ENCODE results near the gene CAPZB.

The CAPZB gene

DNA sequence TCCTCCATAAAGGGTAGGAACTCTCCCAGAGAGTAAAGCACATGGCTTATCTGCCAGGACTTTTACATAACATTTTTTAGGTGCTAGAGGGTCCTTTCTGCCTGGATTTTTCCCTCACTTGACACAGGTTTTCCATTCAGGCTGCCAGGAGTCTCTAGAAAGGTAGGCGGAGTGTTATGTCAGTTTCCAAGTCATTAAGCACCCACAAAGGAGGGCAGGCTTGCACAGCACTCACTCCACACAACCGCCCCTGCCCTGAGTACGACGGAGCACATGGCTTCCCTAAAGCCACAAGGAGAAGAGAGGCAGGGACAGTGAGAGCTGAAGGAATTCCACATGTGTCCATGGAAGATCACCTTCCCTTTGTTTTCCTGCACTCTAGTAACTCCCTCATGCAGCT, 55.7 kb downstream of the CAPZB start:
- DNase-seq (ENCODE audit: low read depth): no peak

DNA sequence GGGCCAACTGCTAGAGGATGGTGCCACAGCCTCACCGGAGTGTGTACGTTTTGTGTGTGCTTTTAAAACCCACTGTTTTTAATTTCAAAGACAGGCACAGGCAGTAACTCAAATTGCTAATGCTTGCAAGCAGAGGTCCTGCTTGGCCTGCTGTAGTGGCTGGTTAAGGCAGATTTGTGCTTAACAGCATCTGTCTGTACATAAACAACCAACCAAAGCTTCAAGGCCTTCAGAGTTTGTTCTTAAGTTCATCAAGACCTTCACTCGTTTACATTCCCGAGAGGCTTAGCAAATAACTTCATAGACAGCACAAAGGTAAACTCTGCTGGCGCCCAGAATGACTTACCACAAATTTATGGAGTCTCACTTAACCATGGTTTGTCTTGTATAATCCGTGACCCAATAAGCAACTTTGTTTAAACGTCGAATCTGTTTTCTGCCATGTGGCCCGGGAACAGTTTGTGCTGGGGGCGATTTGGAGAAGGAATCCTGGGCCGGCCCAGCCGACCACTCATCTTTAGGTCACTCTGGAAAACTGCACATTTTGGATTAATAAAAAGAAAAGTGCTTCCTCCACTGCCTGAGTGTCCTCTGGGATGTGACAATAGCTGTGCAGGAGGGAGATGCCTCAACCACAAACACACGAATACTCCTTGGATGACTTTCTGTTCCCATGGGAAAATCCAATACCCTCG, 58.1 kb downstream of the CAPZB start:
- peak; percentile 72 for DNase-seq (ENCODE audit: low read depth)

DNA sequence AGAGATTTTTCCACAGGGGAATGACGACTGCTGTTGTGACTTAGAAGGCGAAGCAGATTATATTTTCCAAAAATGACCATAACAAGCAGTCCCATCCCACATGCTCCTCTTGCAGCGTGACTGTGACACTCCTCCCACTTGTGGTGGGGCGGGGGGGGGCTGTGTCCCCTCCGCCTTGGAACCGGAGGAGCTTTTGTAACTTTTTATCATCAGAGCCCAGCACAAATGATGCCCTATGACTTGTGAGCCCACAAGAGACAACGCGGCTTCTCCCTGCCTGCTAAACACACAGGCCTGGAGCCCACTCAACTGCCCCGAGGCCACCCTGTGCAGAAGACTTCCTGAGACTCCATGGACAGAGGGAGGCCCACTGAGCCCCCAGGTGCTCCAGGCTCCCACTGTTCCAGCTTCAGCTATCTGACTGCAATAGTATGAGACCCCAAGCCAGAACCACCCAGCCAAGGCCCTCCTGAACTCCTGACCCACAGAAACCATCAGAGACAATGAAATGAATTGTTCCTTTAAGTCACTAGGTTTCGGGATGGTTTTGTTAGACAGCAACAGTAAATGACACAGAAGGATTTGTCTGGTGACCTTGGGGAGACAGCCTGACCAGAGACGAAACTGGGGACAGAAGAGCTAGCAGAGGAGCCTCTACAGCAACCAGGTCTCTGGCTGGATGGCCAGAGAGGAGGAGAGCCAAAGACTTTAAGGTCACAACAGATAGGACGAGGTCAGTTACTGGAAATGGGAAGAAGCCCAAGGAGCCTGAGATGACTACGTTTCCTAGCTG, 58.8 kb downstream of the CAPZB start:
- no peak for DNase-seq (ENCODE audit: low read depth)

DNA sequence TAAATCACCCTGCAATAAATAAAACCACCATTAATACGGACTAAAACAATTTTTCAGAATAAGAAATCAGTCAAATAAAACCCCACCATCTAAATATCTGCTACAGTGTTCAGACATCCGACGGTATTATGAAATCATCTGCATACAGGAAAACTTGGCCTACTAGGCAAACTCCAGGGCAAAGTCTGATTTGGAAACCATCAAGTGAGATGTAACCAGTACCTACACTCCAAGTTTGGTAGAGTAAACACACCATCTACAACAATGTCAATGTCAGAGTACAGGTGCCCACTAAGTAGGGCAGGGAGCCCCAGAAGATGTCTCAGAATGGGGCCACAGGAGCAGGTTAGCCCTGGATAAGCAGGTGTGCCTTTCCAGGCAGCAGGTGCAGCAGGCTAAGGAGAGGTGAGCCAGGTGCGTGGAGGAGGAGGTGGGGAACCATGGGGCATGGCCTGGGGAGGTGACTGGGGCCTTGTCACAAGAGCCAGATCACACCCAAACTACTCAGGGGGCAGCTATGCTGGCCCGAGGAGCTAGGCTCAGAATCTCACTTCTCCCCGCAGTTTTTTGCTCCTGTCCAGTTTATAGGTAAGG, 59.6 kb downstream of the CAPZB start:
- DNase-seq (ENCODE audit: low read depth): no peak

DNA sequence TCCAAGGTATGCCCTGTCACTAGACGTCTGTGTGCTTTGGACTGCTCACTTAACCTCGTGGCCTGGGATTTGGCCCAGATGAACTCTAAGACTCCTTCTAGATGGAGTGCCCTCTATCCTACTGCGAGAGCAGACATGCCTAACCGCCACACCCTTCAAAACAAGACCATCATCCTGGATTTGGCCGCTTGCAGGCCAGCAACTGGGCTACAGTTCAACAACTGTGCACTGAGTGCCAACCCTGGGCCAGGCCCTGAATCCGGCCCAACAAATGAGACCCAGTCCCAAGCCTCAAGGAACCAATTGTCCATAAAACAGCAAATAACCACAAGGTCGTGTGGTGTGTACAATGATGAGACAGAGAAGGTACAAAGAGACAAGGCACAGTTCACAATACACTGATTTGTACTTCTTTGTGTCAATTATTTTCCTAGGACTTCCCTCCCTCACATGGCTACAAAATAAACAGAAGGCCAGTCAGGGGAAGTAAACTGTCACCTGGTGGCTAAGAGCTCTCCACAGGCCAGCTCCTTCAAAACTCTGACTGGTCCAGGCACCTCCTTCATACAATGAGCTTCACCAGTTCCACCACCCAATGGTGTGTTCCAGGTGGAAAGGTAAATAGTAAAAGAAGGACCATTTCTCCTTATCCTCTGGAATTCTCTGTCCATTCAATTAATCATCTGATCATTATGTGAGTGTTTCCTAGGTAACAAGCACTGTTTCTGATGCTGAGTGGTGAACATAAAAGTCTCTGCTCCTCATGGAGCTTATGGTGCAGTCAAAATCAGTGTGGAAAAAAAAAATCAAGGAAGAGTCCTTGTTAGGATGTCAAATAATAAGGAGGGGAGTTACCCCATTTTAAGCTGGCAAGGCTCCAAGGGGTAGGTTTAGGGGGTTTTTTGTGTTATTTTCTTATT, 60.4 kb downstream of the CAPZB start:
- no peak for DNase-seq (ENCODE audit: low read depth)

DNA sequence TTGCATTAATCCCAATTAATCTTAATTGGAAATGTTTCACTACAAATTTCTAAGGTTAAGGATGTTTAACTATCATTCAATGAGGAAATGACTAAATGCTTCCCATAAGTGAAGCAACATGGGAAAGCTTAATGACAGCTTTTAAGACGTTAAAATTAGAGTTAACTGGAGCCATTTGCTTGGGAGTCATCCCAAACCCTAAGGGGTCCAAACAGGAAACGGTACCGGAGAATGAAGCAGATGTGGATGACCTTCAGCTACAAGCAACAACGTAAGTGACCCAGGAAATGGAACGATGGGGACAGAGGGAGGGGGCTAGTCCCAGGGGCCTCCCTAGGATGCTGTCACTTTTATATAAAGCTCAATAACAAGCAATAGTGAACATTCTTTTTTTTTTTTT, 62.2 kb downstream of the CAPZB start:
- DNase-seq (ENCODE audit: low read depth): peak; percentile 21

DNA sequence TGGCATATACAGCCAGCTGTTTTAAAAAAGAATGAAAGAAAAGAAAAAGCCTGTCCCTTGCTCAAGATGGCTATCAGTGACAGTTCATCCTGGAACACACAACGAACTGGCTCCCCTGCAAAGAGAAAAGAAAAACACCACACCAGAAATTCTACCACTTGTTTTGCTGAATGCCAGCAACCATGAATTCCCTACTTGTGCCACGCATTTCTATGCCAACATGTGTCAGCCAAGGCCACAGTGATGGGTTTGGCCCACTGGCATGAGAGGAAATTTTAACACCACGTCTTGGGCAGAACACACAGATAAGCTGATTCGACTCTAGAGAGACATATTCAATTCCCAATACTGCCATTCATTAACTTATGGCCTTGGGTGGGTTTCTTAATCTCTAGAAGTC, 64.0 kb downstream of the CAPZB start:
- DNase-seq (ENCODE audit: low read depth): no peak

DNA sequence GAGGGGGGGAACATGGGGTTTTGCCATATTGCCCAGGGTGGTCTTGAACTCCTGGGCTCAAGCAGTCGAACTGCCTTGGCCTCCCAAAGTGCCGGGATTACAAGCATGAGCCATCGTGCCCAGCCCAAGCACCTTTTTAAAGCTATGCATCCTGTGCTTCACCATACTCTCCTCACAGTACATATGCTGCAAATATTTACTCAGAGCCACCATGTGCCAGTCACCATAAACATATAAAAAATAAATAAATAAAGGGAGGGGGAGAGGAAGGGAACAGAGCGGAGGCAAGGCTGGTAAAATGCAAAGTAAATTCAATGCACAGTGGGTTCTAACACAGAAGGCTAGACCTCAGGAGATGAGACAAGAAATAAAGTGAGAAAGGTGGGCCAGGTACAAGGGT, 64.7 kb downstream of the CAPZB start:
- no peak for DNase-seq (ENCODE audit: low read depth)

DNA sequence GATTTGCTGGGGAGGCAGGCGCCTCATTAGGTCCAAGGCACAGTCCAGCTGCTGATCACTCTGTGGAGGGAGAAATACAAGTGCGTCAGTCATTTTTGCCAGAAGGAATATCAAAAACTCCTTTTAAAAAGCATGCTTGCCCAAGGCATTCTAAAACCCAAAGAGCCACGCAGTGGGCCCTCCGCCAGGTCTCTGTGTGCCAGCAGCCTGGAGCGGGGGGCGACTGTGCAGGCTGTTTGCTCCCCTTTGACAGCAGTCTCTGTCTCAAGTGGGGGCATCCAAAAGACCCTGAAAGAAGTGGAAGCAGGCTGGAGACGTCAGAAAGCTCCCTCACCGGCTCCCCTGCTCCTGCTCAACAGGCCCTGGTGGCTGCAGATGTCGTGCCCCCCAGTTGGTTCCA, 65.6 kb downstream of the CAPZB start:
- no peak for DNase-seq (ENCODE audit: low read depth)

DNA sequence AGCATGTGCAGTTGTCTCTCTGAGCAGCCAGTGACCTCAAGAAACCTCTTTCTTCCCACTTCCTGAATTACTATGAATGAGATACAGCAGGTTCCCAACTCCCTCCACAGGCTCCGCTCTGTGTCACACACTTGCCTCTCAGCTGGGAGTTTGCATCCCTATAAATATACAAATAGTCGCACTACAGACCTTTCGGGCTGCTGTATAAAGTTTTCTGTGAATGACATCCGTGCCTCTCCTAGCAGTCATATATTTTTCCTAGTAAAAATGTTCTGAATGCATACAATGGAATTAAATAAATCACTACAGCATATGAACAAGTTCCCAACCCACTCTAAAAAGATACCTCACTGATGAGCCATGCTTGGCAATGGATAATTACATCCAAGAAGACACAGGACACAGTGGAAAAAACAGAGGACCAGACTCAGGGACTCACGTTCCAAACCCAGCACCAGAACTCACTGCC, 66.8 kb downstream of the CAPZB start:
- no peak for DNase-seq (ENCODE audit: low read depth)

DNA sequence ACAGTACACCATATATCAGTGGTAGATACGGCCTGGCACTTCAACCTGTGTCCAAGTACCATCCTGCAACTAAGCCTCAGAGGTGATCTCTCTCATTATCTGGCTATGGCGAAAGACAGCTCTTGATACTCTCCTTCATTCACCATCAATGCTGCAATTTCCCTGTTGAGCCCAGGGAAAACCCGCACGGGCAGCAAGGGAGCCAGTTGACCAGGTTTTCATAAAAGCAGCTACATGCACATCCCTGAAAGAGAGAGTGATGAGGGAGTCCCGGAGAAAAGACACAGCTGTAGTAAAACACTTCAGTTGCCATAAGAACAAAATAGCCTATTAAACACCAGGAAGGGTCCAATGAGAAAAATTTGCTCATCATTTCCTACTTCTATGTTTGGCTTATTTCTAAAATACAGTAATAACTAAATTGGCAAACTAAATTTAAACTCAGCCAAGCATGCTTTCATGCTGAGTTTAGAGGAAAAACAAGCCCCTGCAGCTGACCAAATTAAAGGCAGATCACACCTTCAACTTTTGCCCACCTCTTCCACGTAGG, 68.3 kb downstream of the CAPZB start:
- DNase-seq (ENCODE audit: low read depth): no peak

DNA sequence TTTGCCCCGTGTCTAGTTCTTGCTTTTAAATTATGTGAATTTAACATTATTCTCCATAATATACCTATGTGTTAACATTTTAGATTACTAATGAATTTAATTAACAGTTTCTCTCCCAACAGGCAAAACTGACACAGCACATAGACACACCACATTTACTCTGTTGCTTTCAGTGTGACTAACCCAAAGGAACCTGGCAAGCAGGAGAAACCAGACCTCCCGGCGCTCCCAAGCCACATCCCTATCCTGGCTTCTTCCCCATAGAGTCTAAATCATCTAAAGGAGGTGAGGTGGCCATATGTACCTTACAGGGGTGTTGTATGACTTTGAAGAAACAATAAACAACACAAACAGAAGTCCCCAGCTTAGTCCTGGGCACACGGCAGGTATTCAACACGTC, 69.2 kb downstream of the CAPZB start:
- no peak for DNase-seq (ENCODE audit: low read depth)

DNA sequence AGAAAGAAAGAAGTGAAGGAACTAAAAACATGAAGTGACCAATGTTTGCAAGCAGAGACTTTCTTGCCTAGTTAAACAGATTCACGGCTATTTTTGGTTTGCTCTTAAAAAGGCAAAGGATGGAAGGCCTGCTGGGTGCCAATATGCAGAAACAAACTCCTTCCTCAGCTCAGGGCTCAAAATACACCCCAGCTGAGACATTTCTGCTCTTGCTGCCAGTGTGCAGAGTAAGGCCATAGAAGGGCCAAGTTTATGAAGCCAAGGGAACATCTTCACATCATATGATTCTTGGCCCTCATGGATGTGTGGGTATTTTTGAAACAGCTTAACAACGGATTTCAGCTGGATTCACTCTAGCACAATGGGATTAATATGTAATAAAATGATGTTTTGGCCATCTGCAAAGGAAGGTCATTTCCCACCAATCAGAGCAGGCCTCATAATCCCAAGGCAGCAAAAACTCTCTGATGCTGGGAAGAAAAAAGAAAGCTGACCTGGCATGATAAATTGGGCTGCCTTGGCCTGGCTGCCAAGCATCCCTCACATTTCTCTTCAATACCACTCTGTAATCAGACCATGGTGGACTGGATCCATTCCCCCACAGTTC, 70.7 kb downstream of the CAPZB start:
- no peak for DNase-seq (ENCODE audit: low read depth)

DNA sequence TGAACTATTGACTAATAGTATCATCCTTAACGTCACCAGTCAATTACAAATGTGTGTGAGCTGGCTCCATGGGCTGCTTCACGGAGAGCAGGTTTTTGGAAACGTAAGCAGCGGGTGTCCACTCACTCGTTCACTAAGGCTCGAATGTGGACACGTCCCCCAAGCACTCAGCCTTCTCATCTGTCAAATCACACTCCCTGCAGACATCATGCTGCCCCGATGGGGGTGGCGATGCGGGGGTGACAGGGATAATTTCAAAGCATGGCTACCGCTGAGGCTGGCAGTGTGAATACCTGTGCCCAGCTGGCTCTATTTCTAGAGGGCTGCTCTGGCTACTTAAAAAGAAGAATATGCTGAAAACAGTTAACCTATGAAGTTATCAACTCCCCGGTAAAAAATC, 71.3 kb downstream of the CAPZB start:
- no peak for DNase-seq (ENCODE audit: low read depth)

DNA sequence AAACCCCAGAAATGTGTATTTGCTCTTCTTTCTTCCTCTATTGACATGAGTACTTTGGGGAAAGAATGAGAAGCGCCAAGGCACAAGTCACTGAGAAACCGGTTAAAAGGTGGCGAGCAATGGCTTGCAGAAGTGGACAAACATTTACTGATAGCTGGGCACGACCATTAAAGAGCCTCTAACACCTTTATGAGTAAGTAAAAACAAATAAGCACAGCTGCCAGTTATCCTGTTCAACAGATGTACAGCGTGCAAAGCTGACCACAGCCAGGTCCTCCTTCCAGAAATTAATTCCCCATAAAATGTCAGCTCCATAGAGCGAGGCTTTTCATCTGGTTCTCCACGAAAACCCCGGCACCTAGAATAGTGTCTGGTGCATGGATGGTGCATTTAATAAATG, 72.7 kb downstream of the CAPZB start:
- no peak for DNase-seq (ENCODE audit: low read depth)

DNA sequence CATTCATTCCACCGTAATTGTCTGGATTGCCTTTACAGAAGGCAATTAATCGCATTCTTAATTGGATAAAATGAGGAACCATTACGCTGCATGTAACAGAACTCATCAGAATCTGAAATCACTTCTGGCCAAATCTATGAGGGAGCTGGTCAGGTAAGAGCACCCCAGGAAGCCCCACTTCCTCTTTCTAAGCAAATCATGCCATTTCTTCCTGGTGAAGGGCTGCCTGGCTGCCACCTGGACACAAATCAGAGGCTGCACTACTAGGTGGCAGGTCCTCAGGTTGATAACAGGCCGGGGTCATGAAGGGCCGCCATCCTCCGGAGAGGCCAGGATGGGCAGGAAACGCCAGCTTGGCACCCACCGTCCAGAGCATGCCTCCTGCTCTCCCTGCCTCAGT, 73.7 kb downstream of the CAPZB start:
- no peak for DNase-seq (ENCODE audit: low read depth)

DNA sequence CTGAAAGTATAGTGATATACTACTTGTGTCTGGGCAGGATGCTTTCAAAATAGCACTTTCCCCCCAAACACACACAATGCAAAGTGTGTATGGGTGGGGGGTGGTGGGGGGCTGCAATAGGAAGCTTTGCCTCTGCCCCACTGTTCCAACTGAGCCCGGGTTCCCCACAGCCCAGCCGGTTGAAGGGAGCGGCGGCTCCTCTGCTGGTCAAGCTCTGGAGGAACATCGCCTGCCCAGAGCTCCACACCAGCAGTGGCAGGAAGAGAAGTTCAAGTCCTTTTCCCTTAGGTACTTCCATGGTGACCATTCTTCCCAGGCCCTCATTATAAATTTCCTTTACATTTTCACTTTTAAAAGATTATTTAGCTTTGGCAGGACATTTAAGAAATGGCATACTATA, 74.9 kb downstream of the CAPZB start:
- DNase-seq (ENCODE audit: low read depth): no peak

DNA sequence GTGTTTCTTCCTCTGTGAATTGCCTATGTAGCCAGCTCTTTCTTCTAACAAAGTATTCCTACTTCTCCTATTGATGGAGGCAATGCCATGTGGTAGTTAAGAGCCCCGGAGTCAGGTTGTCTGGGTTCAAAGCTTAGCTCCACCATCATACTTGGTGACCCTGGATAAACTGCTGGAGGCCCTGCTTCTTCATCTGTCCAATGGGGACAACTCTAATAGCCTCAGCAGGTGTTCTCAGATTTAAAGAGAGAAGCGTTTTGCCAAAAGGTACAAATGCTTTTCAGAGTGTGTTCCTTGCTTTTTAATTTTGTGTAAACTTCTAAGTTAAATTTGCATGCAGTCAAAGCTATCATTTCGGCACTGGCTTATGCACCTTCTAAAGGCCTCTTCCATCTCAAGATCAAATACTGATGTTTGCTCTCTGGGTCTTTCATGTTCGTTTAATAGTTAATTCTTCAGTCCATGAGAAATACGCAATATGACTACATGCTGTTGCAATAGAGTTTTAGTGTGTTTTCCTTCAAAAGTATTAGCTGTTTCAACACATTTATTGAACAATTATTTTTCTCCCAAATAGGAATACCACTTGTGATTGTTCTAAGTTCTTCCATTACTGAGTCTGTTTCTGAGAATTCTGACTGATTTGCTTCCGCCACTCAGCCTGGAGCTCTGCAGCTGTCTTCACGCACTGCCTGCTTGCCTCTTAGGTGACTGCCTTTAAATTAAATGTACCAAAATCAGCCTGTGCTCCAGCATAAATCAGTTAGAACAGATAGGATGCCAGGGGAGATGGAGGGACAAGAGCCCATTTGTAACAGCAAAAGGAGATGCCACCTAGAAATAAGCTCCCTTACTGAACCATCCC, 75.6 kb downstream of the CAPZB start:
- no peak for DNase-seq (ENCODE audit: low read depth)

DNA sequence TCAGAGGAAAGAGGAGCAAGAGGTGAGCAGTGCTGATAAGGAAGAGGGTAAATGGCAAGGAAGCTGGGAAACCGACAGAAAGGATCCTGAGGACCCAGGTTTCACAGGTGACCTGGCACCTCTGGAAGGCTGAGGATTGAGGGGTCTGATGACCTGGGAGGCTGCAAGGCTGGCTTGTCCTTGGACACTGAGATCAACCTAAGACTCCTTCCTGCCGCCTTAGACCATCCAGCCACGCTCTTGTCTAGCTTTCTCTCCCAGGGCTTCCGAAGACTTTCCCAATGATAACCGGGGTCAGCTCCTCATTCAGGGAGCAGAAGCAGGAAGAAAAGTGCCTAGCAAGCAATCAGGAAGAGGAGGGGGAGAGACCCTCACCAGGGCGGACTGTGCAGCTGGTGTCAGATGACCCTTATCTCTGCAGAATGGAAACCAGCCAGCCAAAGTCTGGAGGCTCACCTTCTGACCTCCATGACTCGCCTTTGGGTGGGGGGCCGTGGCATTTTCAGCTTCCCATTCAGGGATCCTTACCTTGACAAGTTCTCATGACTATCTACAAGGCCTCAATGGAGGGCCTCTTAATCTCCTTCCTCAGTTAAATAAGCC, 77.7 kb downstream of the CAPZB start:
- DNase-seq (ENCODE audit: low read depth): no peak

DNA sequence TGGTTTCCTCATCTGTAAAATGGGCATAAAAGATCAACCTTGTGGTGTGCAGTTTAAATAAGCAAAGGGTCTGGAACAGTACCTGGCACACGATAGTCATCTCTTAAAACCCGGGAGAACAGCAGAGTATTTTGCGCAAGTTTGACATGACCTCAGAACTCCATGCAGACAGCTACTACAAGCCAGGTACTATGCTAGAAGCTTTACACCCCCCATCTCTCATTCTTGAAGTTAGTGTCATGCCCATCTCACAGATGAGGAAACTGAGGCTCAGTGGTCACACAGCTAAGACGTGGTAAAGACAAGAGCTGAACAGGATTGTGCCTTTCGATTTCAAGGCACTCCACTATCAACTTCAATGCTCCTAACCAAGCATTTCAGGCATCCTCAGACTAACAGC, 78.7 kb downstream of the CAPZB start:
- DNase-seq (ENCODE audit: low read depth): no peak

Measured in ELR (cell line).